Keratinocyte (primary cell): Measurements from ENCODE around the gene GRIA4. TPM values are rescaled to one million over a fixed set of nuclear protein-coding genes. Genes with fewer than 3 reads are reported as not detected.

Experiments used
- DNase-seq: peaks from one replicate; pipeline ENCODE4 v3.0.0-alpha.2; 2011; ENCODE audit warnings: low read depth, missing footprints, low spot score
- FAIRE-seq: peaks from 2 replicates; lab custom pipeline; 2011; peaks lifted over from hg19 to GRCh38; lab: Jason Lieb, UNC
- H2AFZ ChIP-seq: 2 replicates; pipeline ENCODE4 v1.6.0; 2012; ENCODE audit warnings: low read length, control low read depth, inconsistent platforms; ENCODE audit not compliant: control insufficient read depth
- H3K27ac ChIP-seq: 2 replicates; pipeline ENCODE4 v1.5.1; 2011; ENCODE audit warnings: low read length; ENCODE audit not compliant: control insufficient read depth, insufficient read depth
- H3K27me3 ChIP-seq: 3 replicates; pipeline ENCODE4 v1.6.0; 2011; ENCODE audit warnings: low read length; ENCODE audit not compliant: control insufficient read depth, insufficient read depth; ENCODE audit errors: extremely low read depth
- H3K36me3 ChIP-seq, 2 experiments: 2 replicates in 1 of 2; 3 replicates in 1 of 2; pipeline ENCODE4 v1.5.1; 2011; ENCODE audit warnings: low read length in 2 of 2, mild to moderate bottlenecking in 1 of 2; ENCODE audit not compliant: control insufficient read depth in 2 of 2, insufficient read depth in 2 of 2; ENCODE audit errors: extremely low read depth in 1 of 2
- H3K4me1 ChIP-seq: 3 replicates; pipeline ENCODE4 v1.5.1; 2011; ENCODE audit warnings: low read length; ENCODE audit not compliant: control insufficient read depth, insufficient read depth; ENCODE audit errors: extremely low read depth
- H3K4me2 ChIP-seq: 3 replicates; pipeline ENCODE4 v1.6.0; 2011; ENCODE audit warnings: low read depth, low read length; ENCODE audit not compliant: control insufficient read depth, insufficient read depth; ENCODE audit errors: extremely low read depth
- H3K4me3 ChIP-seq, 3 experiments: fragments of 200-600 bp in 1 of 3; sonication (generic) in 1 of 3; 2 replicates in 2 of 3; 3 replicates in 1 of 3; pipeline ENCODE4 v1.5.1; 2011 to 2016; ENCODE audit warnings: low read length in 3 of 3, mild to moderate bottlenecking in 3 of 3, control low read depth in 2 of 3, inconsistent platforms in 1 of 3, low read depth in 1 of 3, mixed read lengths in 1 of 3, mixed run types in 1 of 3, moderate library complexity in 1 of 3; ENCODE audit not compliant: control insufficient read depth in 2 of 3, insufficient read depth in 2 of 3; ENCODE audit errors: extremely low read depth in 1 of 3
- H3K79me2 ChIP-seq: 2 replicates; pipeline ENCODE4 v1.6.0; 2012; ENCODE audit warnings: low read length; ENCODE audit not compliant: control insufficient read depth, insufficient read depth
- H3K9ac ChIP-seq: 3 replicates; pipeline ENCODE4 v1.6.0; 2011; ENCODE audit warnings: low read length; ENCODE audit not compliant: control insufficient read depth, insufficient read depth; ENCODE audit errors: extremely low read depth
- H3K9me1 ChIP-seq: 3 replicates; pipeline ENCODE4 v1.6.0; 2011; ENCODE audit warnings: low read length; ENCODE audit not compliant: control insufficient read depth, insufficient read depth; ENCODE audit errors: extremely low read depth
- H3K9me3 ChIP-seq: 2 replicates; pipeline ENCODE4 v1.5.1; 2012; ENCODE audit warnings: low read depth, low read length; ENCODE audit not compliant: control insufficient read depth
- H4K20me1 ChIP-seq: 3 replicates; pipeline ENCODE4 v1.6.0; 2011; ENCODE audit warnings: low read length; ENCODE audit not compliant: control insufficient read depth, insufficient read depth; ENCODE audit errors: extremely low read depth
- EZH2 ChIP-seq: IDR thresholded peaks from one replicate; pipeline ENCODE4 v1.6.1; 2012; ENCODE audit warnings: inconsistent platforms, mild to moderate bottlenecking, low read length, moderate library complexity
- dilution Hi-C: fragments of 300-500 bp; cut with MboI; formaldehyde crosslinking; loops from one replicate; pipeline ENCODE4 v1.7.0; 2020; ENCODE audit warnings: low sequenced_read_pairs; ENCODE audit not compliant: extremely low pct_ligation_motif_present
- polyA plus RNA-seq, 5 experiments: library from polyadenylated mRNA; depleted of rRNA in 3 of 5; stranded (reverse) in 3 of 5; stranded (forward) in 1 of 5; unstranded in 1 of 5; fragments of >200 nt; gene quantifications; 1 replicate in 1 of 5; 2 replicates in 3 of 5; 3 replicates in 1 of 5; pipeline versions ENCODE4 v1.2.1 to v1.2.3, GENCODE V29; 2011 to 2012; ENCODE audit warnings: missing spikeins in 2 of 5, low read depth in 1 of 5, low replicate concordance in 1 of 5
- TF ChIP-seq, protein P1 (sequence below), 3 experiments: IDR thresholded peaks in 1 of 3; conservative IDR thresholded peaks in 1 of 3; optimal IDR thresholded peaks in 1 of 3; 2 replicates in 2 of 3; 3 replicates in 1 of 3; pipeline versions ENCODE3 to v1.5.1; 2011; ENCODE audit warnings: low read length in 3 of 3, mild to moderate bottlenecking in 3 of 3, moderate library complexity in 2 of 3, control low read depth in 1 of 3, inconsistent platforms in 1 of 3; ENCODE audit not compliant: insufficient read depth in 2 of 3; ENCODE audit errors: extremely low read depth in 1 of 3

The GRIA4 gene
- polyA plus RNA-seq, 1 donor (not counting 4 experiments of a cell fraction or from before 2014, with no cell fraction given): not detected

DNA sequence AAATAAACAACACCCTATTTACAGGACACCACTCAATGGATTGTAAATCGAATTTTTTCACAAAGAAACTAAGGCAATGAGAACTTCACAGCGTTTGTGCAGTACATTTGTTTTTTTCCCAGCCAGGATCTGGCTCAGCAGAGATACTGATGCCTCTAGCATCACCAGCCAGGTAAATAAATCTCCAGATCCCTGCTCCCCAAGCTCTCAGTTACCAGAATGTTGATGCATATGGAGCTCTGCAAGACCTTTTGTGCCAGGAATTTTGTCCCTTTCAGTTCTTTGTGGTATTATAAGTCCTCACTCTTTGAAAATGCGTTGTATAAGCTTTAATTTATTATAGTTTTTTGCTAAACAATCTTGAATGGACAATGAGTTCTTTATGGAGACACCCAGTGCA, 274.6 kb downstream of the GRIA4 start:
- Histone ChIP-seq H3K36me3 (no peaks in the 10 kb centered on the region), H3K4me1 (no peaks in the 10 kb centered on the region), H3K4me2 (no peak overlapping the region), H2AFZ (no peak overlapping the region), H3K27ac (no peak overlapping the region), H3K9me3 (no peaks in the 10 kb centered on the region), H3K9me1 (no peaks in the 10 kb centered on the region), H3K79me2 (no peaks in the 10 kb centered on the region), H3K9ac (no peak overlapping the region), H4K20me1 (no peaks in the 10 kb centered on the region), H3K27me3 (no peaks in the 10 kb centered on the region), H3K4me3 (no peak overlapping the region)
- DNase-seq: no peak
- TF ChIP-seq, protein P1, sequence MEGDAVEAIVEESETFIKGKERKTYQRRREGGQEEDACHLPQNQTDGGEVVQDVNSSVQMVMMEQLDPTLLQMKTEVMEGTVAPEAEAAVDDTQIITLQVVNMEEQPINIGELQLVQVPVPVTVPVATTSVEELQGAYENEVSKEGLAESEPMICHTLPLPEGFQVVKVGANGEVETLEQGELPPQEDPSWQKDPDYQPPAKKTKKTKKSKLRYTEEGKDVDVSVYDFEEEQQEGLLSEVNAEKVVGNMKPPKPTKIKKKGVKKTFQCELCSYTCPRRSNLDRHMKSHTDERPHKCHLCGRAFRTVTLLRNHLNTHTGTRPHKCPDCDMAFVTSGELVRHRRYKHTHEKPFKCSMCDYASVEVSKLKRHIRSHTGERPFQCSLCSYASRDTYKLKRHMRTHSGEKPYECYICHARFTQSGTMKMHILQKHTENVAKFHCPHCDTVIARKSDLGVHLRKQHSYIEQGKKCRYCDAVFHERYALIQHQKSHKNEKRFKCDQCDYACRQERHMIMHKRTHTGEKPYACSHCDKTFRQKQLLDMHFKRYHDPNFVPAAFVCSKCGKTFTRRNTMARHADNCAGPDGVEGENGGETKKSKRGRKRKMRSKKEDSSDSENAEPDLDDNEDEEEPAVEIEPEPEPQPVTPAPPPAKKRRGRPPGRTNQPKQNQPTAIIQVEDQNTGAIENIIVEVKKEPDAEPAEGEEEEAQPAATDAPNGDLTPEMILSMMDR (optimal IDR thresholded peaks at IDR 0.05 in 1 of 3, IDR thresholded peaks at IDR 0.05 in 1 of 3, conservative IDR thresholded peaks at IDR 0.05 in 1 of 3; ENCODE audit: extremely low read depth in 1 of 3, insufficient read depth in 2 of 3, low read length in 3 of 3): no peak
- no peak for TF ChIP-seq EZH2
- no peak for FAIRE-seq
- dilution Hi-C loops: no loop called here

DNA sequence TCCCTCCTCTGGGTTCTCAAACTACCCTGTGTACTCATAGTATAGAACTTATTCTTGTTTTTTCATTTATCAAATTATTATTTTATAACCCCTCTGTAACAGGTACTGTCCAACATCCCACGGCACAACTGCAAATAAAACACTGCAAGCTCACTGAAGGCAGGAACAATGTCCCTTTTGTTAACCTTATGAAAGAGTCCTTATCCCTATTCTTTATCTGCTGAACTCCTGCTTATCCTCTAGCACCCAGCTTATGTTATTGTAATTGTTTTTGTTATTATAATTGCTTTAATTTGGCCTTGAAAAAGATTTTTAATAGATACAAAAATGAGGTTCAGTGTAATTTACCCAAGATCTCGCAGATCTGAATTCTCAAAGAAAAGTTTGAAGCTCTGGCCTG, 281.8 kb downstream of the GRIA4 start:
- Histone ChIP-seq H3K79me2 (no peaks in the 10 kb centered on the region), H2AFZ (no peak overlapping the region), H4K20me1 (no peaks in the 10 kb centered on the region), H3K4me3 (no peak overlapping the region), H3K4me1 (no peaks in the 10 kb centered on the region), H3K4me2 (no peak overlapping the region), H3K9me1 (no peaks in the 10 kb centered on the region), H3K27ac (no peak overlapping the region), H3K9me3 (no peaks in the 10 kb centered on the region), H3K9ac (no peak overlapping the region), H3K27me3 (no peaks in the 10 kb centered on the region), H3K36me3 (no peaks in the 10 kb centered on the region)
- DNase-seq (no peak), FAIRE-seq (no peak)
- dilution Hi-C loops: no loop called here
- TF ChIP-seq, protein P1 (optimal IDR thresholded peaks at IDR 0.05 in 1 of 3, IDR thresholded peaks at IDR 0.05 in 1 of 3, conservative IDR thresholded peaks at IDR 0.05 in 1 of 3; ENCODE audit: extremely low read depth in 1 of 3, insufficient read depth in 2 of 3, low read length in 3 of 3): no peak
- TF ChIP-seq EZH2: no peak
